H9 (cell line): Measurements from ENCODE around the gene AFF1. TPM values are rescaled to one million over a fixed set of nuclear protein-coding genes. Genes with fewer than 3 reads are reported as not detected.

Source experiments
- DNase-seq: peaks from one replicate; pipeline ENCODE4 v3.0.0-alpha.2; 2017
- H2AFZ ChIP-seq: one replicate; pipeline ENCODE4 v1.6.1; 2013; ENCODE audit warnings: mild to moderate bottlenecking, low read length, control low read depth, moderate library complexity
- H2AK5ac ChIP-seq: 2 replicates; pipeline ENCODE4 v1.6.1; 2013; ENCODE audit warnings: low read length, control low read depth, mixed read lengths; ENCODE audit not compliant: insufficient read length
- H2BK120ac ChIP-seq: one replicate; pipeline ENCODE4 v1.6.1; 2013; ENCODE audit warnings: low read depth, mild to moderate bottlenecking, low read length, control low read depth, inconsistent platforms; ENCODE audit not compliant: poor library complexity, severe bottlenecking
- H2BK12ac ChIP-seq: 2 replicates; pipeline ENCODE4 v1.6.1; 2013; ENCODE audit warnings: low read length, control low read depth, mixed read lengths, low read depth; ENCODE audit not compliant: insufficient read length
- H2BK15ac ChIP-seq: 2 replicates; pipeline ENCODE4 v1.6.1; 2013; ENCODE audit warnings: low read depth, low read length, control low read depth
- H2BK20ac ChIP-seq: one replicate; pipeline ENCODE4 v1.6.1; 2013; ENCODE audit warnings: low read depth, mild to moderate bottlenecking, low read length, control low read depth, inconsistent platforms; ENCODE audit not compliant: poor library complexity, severe bottlenecking
- H2BK5ac ChIP-seq: 2 replicates; pipeline ENCODE4 v1.6.1; 2013; ENCODE audit warnings: low read length, control low read depth, mixed read lengths; ENCODE audit not compliant: insufficient read length
- H3K14ac ChIP-seq: 2 replicates; pipeline ENCODE4 v1.6.1; 2013; ENCODE audit warnings: low read length, control low read depth; ENCODE audit not compliant: insufficient read depth
- H3K18ac ChIP-seq: 2 replicates; pipeline ENCODE4 v1.6.1; 2013; ENCODE audit warnings: low read depth, mild to moderate bottlenecking, mixed read lengths, low read length, control low read depth; ENCODE audit not compliant: insufficient read length
- H3K23ac ChIP-seq: 2 replicates; pipeline ENCODE4 v1.6.1; 2013; ENCODE audit warnings: low read length, control low read depth, mixed read lengths, low read depth; ENCODE audit not compliant: insufficient read length
- H3K23me2 ChIP-seq: 2 replicates; pipeline ENCODE4 v1.6.1; 2013; ENCODE audit warnings: low read depth, mild to moderate bottlenecking, mixed read lengths, low read length, control low read depth; ENCODE audit not compliant: insufficient read length, poor library complexity, severe bottlenecking
- H3K27ac ChIP-seq: 2 replicates; pipeline ENCODE4 v1.5.1; 2013; ENCODE audit warnings: low read length, control low read depth, mixed read lengths, low read depth; ENCODE audit not compliant: insufficient read length
- H3K27me3 ChIP-seq: 2 replicates; pipeline ENCODE4 v1.6.1; 2013; ENCODE audit warnings: low read length, control low read depth, inconsistent platforms; ENCODE audit not compliant: insufficient read depth
- H3K4ac ChIP-seq: 2 replicates; pipeline ENCODE4 v1.6.1; 2013; ENCODE audit warnings: low read depth, mild to moderate bottlenecking, control low read depth, inconsistent platforms, low read length, moderate library complexity
- H3K4me1 ChIP-seq: 2 replicates; pipeline ENCODE4 v1.6.1; 2013; ENCODE audit warnings: low read length, control low read depth, inconsistent platforms; ENCODE audit not compliant: insufficient read depth
- H3K4me2 ChIP-seq: 2 replicates; pipeline ENCODE4 v1.6.1; 2013; ENCODE audit warnings: low read length, control low read depth, mixed read lengths; ENCODE audit not compliant: insufficient read length, insufficient read depth
- H3K56ac ChIP-seq: 2 replicates; pipeline ENCODE4 v1.6.1; 2013; ENCODE audit warnings: low read depth, mild to moderate bottlenecking, mixed read lengths, low read length, control low read depth; ENCODE audit not compliant: insufficient read length
- H3K79me1 ChIP-seq: 2 replicates; pipeline ENCODE4 v1.6.1; 2013; ENCODE audit warnings: low read depth, mild to moderate bottlenecking, moderate library complexity, low read length, control low read depth, inconsistent platforms; ENCODE audit not compliant: insufficient read depth, poor library complexity, severe bottlenecking
- H3K79me2 ChIP-seq: 2 replicates; pipeline ENCODE4 v1.6.1; 2013; ENCODE audit warnings: low read length, control low read depth, inconsistent platforms; ENCODE audit not compliant: insufficient read depth
- H3K9ac ChIP-seq: 2 replicates; pipeline ENCODE4 v1.6.1; 2013; ENCODE audit warnings: low read length, control low read depth, mixed read lengths; ENCODE audit not compliant: insufficient read length; ENCODE audit errors: extremely low read depth
- H3K9me3 ChIP-seq: one replicate; pipeline ENCODE4 v1.6.1; 2013; ENCODE audit warnings: low read depth, low read length, inconsistent platforms; ENCODE audit not compliant: control insufficient read depth
- H3T11ph ChIP-seq: one replicate; pipeline ENCODE4 v1.6.1; 2013; ENCODE audit warnings: mild to moderate bottlenecking, low read length, control low read depth, inconsistent platforms
- H4K20me1 ChIP-seq: one replicate; pipeline ENCODE4 v1.6.1; 2013; ENCODE audit not compliant: control insufficient read depth, insufficient read length, insufficient read depth
- H4K5ac ChIP-seq: 2 replicates; pipeline ENCODE4 v1.6.1; 2013; ENCODE audit warnings: low read depth, mild to moderate bottlenecking, mixed read lengths, low read length, control low read depth; ENCODE audit not compliant: insufficient read length
- H4K8ac ChIP-seq: replicated peaks from 2 replicates; pipeline ENCODE4 v1.6.1; 2013; ENCODE audit warnings: low read length, control low read depth, mixed read lengths, low read depth; ENCODE audit not compliant: insufficient read length
- H4K91ac ChIP-seq: 2 replicates; pipeline ENCODE4 v1.6.1; 2013; ENCODE audit warnings: low read depth, mild to moderate bottlenecking, moderate library complexity, mixed read lengths, low read length, control low read depth; ENCODE audit not compliant: insufficient read length
- H3K27ac Mint-ChIP-seq, 3 experiments: 2 replicates in 2 of 3; 3 replicates in 1 of 3; pipeline ENCODE4 v1.8.0; 2020 to 2021; ENCODE audit warnings: mixed read lengths in 3 of 3, mild to moderate bottlenecking in 1 of 3, moderate library complexity in 1 of 3
- H3K27me3 Mint-ChIP-seq: 2 replicates; pipeline ENCODE4 v1.8.0; 2021; ENCODE audit warnings: low read depth, mild to moderate bottlenecking, moderate library complexity, mixed read lengths
- H3K36me3 Mint-ChIP-seq, 3 experiments: 2 replicates in 2 of 3; 3 replicates in 1 of 3; pipeline ENCODE4 v1.8.0; 2020 to 2021; ENCODE audit warnings: low read depth in 3 of 3, mixed read lengths in 3 of 3; ENCODE audit not compliant: insufficient read depth in 1 of 3
- H3K4me1 Mint-ChIP-seq, 2 experiments: 2 replicates each; pipeline ENCODE4 v1.8.0; 2020; ENCODE audit warnings: mixed read lengths in 2 of 2
- H3K4me3 Mint-ChIP-seq, 2 experiments: 2 replicates in 1 of 2; 3 replicates in 1 of 2; pipeline ENCODE4 v1.8.0; 2020 to 2021; ENCODE audit warnings: mild to moderate bottlenecking in 2 of 2, mixed read lengths in 2 of 2, moderate library complexity in 1 of 2
- H3K9me3 Mint-ChIP-seq, 2 experiments: 2 replicates in 1 of 2; 3 replicates in 1 of 2; pipeline ENCODE4 v1.8.0; 2020; ENCODE audit warnings: mild to moderate bottlenecking in 2 of 2, mixed read lengths in 2 of 2, moderate library complexity in 1 of 2
- WGBS: extraction: QIAGEN DNeasy Blood & Tissue Kit; methylation state at CpG from one replicate; pipeline ENCODE4 v1.1.7; 2013; ENCODE audit warnings: missing lambda C conversion rate, low lambda C conversion rate, mixed read lengths; ENCODE audit not compliant: insufficient read length; ENCODE audit errors: extremely low coverage; 5-methylcytosine and 5-hydroxymethylcytosine counted together
- total RNA-seq: library from RNA; stranded (reverse); gene quantifications from 2 replicates; pipeline ENCODE4 v1.2.1, GENCODE V29; 2021
- TF ChIP-seq, protein P1 (sequence below): fragments of 200-600 bp; sonication (generic); conservative IDR thresholded peaks from 3 replicates; pipeline ENCODE4 v1.8.0; 2021; ENCODE audit warnings: antibody characterized with exemption, mild to moderate bottlenecking

AFF1 gene
- total RNA-seq, 1 experiment from 2014 or later = 74.5 TPM

DNA sequence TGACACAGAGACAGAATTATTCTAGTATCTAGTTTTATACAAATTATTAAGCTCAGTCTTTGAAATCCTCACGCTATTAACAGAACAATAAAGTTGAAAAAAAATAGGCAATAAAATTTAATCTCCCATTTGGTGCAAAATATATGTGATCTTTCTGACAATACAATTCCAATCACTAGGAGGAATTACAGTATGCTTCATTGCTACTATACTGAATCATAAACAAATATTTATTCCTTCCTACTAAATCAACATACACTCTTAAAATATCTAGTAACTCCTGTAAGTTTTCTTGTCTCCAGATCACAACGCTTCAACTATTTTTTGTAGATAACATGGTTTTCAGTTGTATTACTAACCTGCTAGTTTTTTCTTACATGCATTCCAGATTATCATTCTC lies 239.9 kb downstream of the AFF1 start:
- Histone ChIP-seq H3K4ac (no peak overlapping the region), H3K27me3 (no peaks in the 10 kb centered on the region), H3K23me2 (no peaks in the 10 kb centered on the region), H3K9ac (no peak overlapping the region), H3K56ac (no peak overlapping the region), H3T11ph (no peak overlapping the region), H3K14ac (no peak overlapping the region), H4K8ac (no peak overlapping the region), H2AFZ (no peak overlapping the region), H3K23ac (no peak overlapping the region), H3K79me1 (no peaks in the 10 kb centered on the region), H3K18ac (no peak overlapping the region), H3K79me2 (no peaks in the 10 kb centered on the region), H3K27ac (no peak overlapping the region), H2BK15ac (no peak overlapping the region), H3K4me1 (no peaks in the 10 kb centered on the region), H2BK5ac (no peak overlapping the region), H3K4me2 (no peak overlapping the region), H4K5ac (no peak overlapping the region), H2BK20ac (no peak overlapping the region), H4K91ac (no peak overlapping the region), H3K9me3 (no peaks in the 10 kb centered on the region), H2AK5ac (no peak overlapping the region), H2BK120ac (no peak overlapping the region), H2BK12ac (no peak overlapping the region), H4K20me1 (no peaks in the 10 kb centered on the region)
- WGBS = 100% methylated on average over 1 of the region's 2 CpGs
- no peaks in the 10 kb centered on the region for H3K4me1 Mint-ChIP-seq
- no peak overlapping the region for H3K4me3 Mint-ChIP-seq
- peaks cover 0 to 4% (median 2%) of the 10 kb centered on the region in 3 experiments; a peak in 4 of 7 replicates for H3K36me3 Mint-ChIP-seq
- no peak for DNase-seq
- H3K27ac Mint-ChIP-seq = no peak overlapping the region
- H3K9me3 Mint-ChIP-seq = no peaks in the 10 kb centered on the region
- TF ChIP-seq, protein P1, sequence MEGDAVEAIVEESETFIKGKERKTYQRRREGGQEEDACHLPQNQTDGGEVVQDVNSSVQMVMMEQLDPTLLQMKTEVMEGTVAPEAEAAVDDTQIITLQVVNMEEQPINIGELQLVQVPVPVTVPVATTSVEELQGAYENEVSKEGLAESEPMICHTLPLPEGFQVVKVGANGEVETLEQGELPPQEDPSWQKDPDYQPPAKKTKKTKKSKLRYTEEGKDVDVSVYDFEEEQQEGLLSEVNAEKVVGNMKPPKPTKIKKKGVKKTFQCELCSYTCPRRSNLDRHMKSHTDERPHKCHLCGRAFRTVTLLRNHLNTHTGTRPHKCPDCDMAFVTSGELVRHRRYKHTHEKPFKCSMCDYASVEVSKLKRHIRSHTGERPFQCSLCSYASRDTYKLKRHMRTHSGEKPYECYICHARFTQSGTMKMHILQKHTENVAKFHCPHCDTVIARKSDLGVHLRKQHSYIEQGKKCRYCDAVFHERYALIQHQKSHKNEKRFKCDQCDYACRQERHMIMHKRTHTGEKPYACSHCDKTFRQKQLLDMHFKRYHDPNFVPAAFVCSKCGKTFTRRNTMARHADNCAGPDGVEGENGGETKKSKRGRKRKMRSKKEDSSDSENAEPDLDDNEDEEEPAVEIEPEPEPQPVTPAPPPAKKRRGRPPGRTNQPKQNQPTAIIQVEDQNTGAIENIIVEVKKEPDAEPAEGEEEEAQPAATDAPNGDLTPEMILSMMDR = no peak
- H3K27me3 Mint-ChIP-seq = no peaks in the 10 kb centered on the region
